Tibial artery (tissue), 4 donors: Measurements from ENCODE around the gene SCAF11.

Experiments
- DNase-seq, 2 donors: peaks; one replicate each; pipeline ENCODE4 v3.0.0-alpha.2; 2019
- H3K27ac ChIP-seq, 2 donors: fragments of 200-600 bp; sonication (generic) in 1 of 2; 1 replicate in 1 of 2; 2 replicates in 1 of 2; pipeline ENCODE4 v1.5.1; 2018 to 2019; ENCODE audit warnings: mild to moderate bottlenecking in 1 of 2
- H3K27me3 ChIP-seq, 2 donors: fragments of 200-600 bp; sonication (generic) in 1 of 2; one replicate each; pipeline versions ENCODE4 v1.5.1 to v1.6.0; 2016 to 2019
- H3K36me3 ChIP-seq, 3 donors: fragments of 200-600 bp; sonication (generic) in 2 of 3; one replicate each; pipeline ENCODE4 v1.5.1; 2016 to 2019; ENCODE audit warnings: mild to moderate bottlenecking in 2 of 3
- H3K4me1 ChIP-seq, 4 donors: fragments of 200-600 bp; sonication (generic) in 2 of 4; 1 replicate in 3 of 4; 2 replicates in 1 of 4; pipeline ENCODE4 v1.5.1; 2016 to 2019
- H3K4me3 ChIP-seq, 2 donors: fragments of 200-600 bp; sonication (generic) in 1 of 2; 1 replicate in 1 of 2; 2 replicates in 1 of 2; pipeline ENCODE4 v1.5.1; 2018 to 2019; ENCODE audit warnings: mild to moderate bottlenecking in 2 of 2
- H3K9me3 ChIP-seq, 3 donors: fragments of 200-600 bp; sonication (generic) in 1 of 3; one replicate each; pipeline ENCODE4 v1.5.1; 2016 to 2019
- CTCF ChIP-seq, 2 experiments: fragments of 200-600 bp in 1 of 2; fragments of 450-650 bp in 1 of 2; IDR thresholded peaks; one replicate each; pipeline ENCODE4 v1.5.1; 2017 to 2019; ENCODE audit warnings: antibody characterized with exemption in 2 of 2, mild to moderate bottlenecking in 1 of 2, moderate library complexity in 1 of 2
- intact Hi-C: fragments of 100-400 bp; cut with DNase I; formaldehyde crosslinking; loops from one replicate; pipeline ENCODE4 v1.15.0; 2023; ENCODE audit warnings: low total_unique reads

SCAF11 gene

GRCh38 chr12:45981075-45981837 is 9.1 kb downstream of the SCAF11 start:
- Histone ChIP-seq H3K4me3 (no peak overlapping the region), H3K27ac (no peak overlapping the region), H3K9me3 (no peaks in the 10 kb centered on the region), H3K4me1 (peaks cover 0 to 98% (median 27%) of the 10 kb centered on the region in 4 donors), H3K27me3 (no peaks in the 10 kb centered on the region), H3K36me3 (peaks cover 0 to 5% (median 0%) of the 10 kb centered on the region in 3 donors)
- intact Hi-C loops: no loop called here
- TF ChIP-seq CTCF (IDR thresholded peaks at IDR 0.05): no peak
- DNase-seq: no peak

DNA sequence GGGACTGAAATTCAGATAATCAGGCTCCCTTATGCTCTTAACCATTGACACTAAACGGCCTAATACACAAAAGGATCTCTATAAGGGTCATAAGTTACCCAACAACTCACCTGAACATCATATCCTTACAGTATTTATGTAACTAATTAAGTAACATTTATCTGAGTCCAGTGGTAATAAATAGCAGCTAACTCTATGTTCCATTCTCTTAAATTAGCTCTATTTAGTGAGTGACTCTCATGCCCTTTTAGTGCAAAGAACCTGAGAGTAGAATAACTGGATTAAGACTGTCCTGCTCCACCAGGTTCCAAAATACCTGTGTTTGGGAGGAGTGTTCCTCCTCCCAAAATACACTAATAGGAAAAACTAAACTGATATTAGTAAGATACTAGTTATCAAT is 9.8 kb downstream of the SCAF11 start:
- Histone ChIP-seq H3K27me3 (no peaks in the 10 kb centered on the region), H3K27ac (no peak overlapping the region), H3K4me1 (peaks cover 0 to 97% (median 23%) of the 10 kb centered on the region in 4 donors), H3K4me3 (no peak overlapping the region), H3K36me3 (peaks cover 0 to 5% (median 0%) of the 10 kb centered on the region in 3 donors), H3K9me3 (no peaks in the 10 kb centered on the region)
- TF ChIP-seq CTCF (IDR thresholded peaks at IDR 0.05): no peak
- intact Hi-C loops: no loop called here
- no peak for DNase-seq

DNA sequence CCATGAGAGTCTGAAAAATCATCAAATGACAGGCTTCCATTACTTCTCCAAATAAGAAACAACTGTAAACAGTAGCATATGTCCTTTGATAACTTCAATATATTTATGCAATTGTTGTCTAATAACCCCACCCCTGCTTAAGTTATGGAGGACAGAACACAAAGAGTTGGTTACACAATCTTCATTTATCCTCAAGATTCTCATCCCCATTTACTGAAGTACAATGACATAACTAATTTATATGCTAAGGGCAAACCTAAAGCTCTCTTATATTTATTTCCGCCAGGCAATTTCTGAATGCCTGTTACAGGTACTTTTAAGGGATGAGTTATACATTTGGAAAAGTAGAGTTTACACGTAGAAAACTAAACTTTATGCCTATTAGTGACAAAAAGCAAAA is 12.3 kb downstream of the SCAF11 start:
- no peaks in the 10 kb centered on the region for H3K27me3 ChIP-seq
- intact Hi-C loops: no loop called here
- no peak for DNase-seq
- peaks cover 0 to 97% (median 24%) of the 10 kb centered on the region in 4 donors for H3K4me1 ChIP-seq
- TF ChIP-seq CTCF (IDR thresholded peaks at IDR 0.05): no peak
- H3K36me3 ChIP-seq: peaks cover 0 to 6% (median 0%) of the 10 kb centered on the region in 3 donors
- H3K4me3 ChIP-seq: no peak overlapping the region
- no peak overlapping the region for H3K27ac ChIP-seq
- H3K9me3 ChIP-seq: no peaks in the 10 kb centered on the region

- Histone ChIP-seq H3K27ac (no peak overlapping the region), H3K27me3 (no peaks in the 10 kb centered on the region), H3K9me3 (no peaks in the 10 kb centered on the region), H3K4me3 (no peak overlapping the region), H3K36me3 (peaks cover 0 to 6% (median 0%) of the 10 kb centered on the region in 3 donors), H3K4me1 (peaks cover 0 to 95% (median 24%) of the 10 kb centered on the region in 4 donors)
- no peak for DNase-seq
- intact Hi-C loops: no loop called here
- TF ChIP-seq CTCF (IDR thresholded peaks at IDR 0.05): no peak
Observed at GRCh38 chr12:45977620-45978019, 12.8 kb downstream of the SCAF11 start.

DNA sequence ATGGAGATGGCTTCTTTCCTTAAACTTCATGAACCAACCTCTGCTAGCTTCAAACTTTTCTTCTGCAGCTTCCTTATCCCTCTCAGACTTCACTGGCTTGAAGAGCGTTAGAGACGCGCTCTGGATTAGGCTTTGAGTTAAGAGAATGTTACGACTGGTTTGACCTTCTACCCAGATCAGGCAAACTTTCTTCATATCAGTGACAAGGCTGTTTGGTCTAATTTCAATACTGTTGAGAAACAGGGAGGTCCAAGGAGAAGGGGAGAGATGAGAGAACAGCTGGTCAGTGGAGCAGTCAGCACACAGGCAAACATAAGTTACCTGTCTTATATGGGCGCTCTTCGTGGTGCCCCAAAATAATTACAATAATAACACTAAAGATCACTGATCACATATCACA is 14.9 kb downstream of the SCAF11 start:
- no peak for DNase-seq
- TF ChIP-seq CTCF (IDR thresholded peaks at IDR 0.05): no peak
- Histone ChIP-seq H3K4me3 (no peak overlapping the region), H3K36me3 (peaks cover 0 to 6% (median 0%) of the 10 kb centered on the region in 3 donors), H3K9me3 (no peaks in the 10 kb centered on the region), H3K4me1 (peaks cover 0 to 96% (median 24%) of the 10 kb centered on the region in 4 donors), H3K27me3 (no peaks in the 10 kb centered on the region), H3K27ac (no peak overlapping the region)
- intact Hi-C loops: no loop called here
